AG09309 (cell line): ENCODE results near the gene ZDHHC7.

Source experiments
- DNase-seq: peaks from one replicate; pipeline ENCODE4 v3.0.0-alpha.2; 2010; ENCODE audit warnings: low read depth
- H3K4me3 ChIP-seq: 2 replicates; pipeline ENCODE4 v1.5.1; 2011; ENCODE audit warnings: mild to moderate bottlenecking, low read depth, low read length, moderate library complexity; ENCODE audit not compliant: control insufficient read depth
- CTCF ChIP-seq: IDR thresholded peaks from 2 replicates; pipeline ENCODE4 v1.5.1; 2011; ENCODE audit warnings: mild to moderate bottlenecking, low read depth, low read length, inconsistent platforms; ENCODE audit not compliant: insufficient read depth, control insufficient read depth; ENCODE audit errors: missing control alignments

ZDHHC7 gene

GRCh38 chr16:84996365-84996764, 15.0 kb downstream of the ZDHHC7 start:
- DNase-seq, result no peak
- no peak for TF ChIP-seq CTCF
- H3K4me3 ChIP-seq, result no peak overlapping the region

GRCh38 chr16:84995663-84996062, 15.7 kb downstream of the ZDHHC7 start:
- no peak overlapping the region for H3K4me3 ChIP-seq
- TF ChIP-seq CTCF, result no peak
- DNase-seq, result no peak

- DNase-seq, result no peak
- H3K4me3 ChIP-seq, result no peak overlapping the region
- no peak for TF ChIP-seq CTCF
Observed at GRCh38 chr16:84993926-84994325, 17.4 kb downstream of the ZDHHC7 start.

- no peak for TF ChIP-seq CTCF
- DNase-seq, result no peak
- H3K4me3 ChIP-seq, result no peak overlapping the region
Observed at GRCh38 chr16:84992717-84993075, 18.6 kb downstream of the ZDHHC7 start.

- H3K4me3 ChIP-seq, result no peak overlapping the region
- no peak for TF ChIP-seq CTCF
- no peak for DNase-seq
Observed at GRCh38 chr16:84990782-84991181, 20.6 kb downstream of the ZDHHC7 start.

GRCh38 chr16:84989749-84990620, 21.4 kb downstream of the ZDHHC7 start:
- no peak overlapping the region for H3K4me3 ChIP-seq
- no peak for DNase-seq
- no peak for TF ChIP-seq CTCF
